Measurements from ENCODE around the gene TLR8.
"Not testable (repeated sequence)": the region's sequence is repeated elsewhere in the genome, so short reads cannot be mapped to it uniquely, and the experiment has no call there.

The TLR8 gene

GRCh38 chrX:12898073-12898472 is 8.3 kb upstream of the TLR8 start:
- no peak for DNase-seq

DNA sequence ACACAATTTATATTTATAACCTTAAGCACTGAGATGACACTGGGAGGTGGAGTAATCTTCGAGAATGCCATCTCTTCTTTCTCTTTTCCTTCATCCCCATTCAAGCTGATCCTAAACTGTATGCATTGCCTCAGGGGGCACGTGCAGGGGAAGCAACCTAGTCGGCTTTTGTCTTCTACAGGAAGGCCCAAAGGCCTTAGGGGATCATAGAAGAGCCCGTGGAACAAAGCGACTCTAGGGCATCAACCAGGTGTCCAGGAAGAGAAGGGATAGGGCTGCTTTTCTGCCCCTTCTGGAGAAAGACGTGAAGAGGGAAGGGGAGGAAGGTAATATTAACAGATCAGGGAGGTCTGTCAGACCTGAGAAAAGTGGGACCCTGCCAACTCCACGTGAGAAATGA is 6.9 kb upstream of the TLR8 start:
- DNase-seq = no peak

- peak; percentile 8 to 55 (median 40) for DNase-seq
These were observed 4.9 kb upstream of the TLR8 start for GRCh38 chrX:12901486-12901885.

- DNase-seq = no peak
These were observed 2.8 kb upstream of the TLR8 start for GRCh38 chrX:12903646-12904045.

- no peak for DNase-seq
These were observed 4.2 kb downstream of the TLR8 start for GRCh38 chrX:12910423-12911121.

GRCh38 chrX:12911122-12911470 is 4.7 kb downstream of the TLR8 start:
- DNase-seq = no peak

DNA sequence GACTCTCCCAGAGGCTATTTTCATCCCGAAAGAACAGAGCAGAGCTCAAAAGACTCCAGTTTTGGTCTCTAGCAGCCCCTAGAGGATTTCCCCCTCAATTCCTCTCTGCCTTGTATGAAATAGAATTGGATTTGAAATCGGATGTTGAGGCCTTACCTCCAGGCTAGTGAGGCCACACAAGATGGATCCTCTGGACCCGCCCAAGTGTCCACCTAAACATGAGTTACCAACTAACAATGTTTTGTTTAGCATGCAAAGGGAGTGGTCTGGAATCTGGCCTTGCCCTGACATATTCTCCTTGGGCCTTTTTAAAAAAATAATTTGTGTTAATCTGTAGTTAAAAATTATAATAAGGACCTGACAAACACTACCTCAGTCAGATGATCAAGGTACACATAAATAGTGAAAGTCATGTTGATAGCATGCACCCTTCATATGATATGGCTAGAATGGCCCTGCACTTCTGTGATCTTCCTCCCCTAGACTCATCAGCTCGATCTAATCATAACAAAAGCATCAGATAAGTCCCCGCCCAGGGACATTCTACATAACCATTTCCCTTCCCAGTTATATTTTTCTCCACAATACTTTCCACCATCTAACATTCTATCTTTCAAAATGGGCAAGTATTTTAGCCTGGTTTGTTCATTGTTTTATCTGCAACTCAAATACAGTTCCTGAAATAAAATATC is 6.5 kb downstream of the TLR8 start:
- no peak for DNase-seq

DNA sequence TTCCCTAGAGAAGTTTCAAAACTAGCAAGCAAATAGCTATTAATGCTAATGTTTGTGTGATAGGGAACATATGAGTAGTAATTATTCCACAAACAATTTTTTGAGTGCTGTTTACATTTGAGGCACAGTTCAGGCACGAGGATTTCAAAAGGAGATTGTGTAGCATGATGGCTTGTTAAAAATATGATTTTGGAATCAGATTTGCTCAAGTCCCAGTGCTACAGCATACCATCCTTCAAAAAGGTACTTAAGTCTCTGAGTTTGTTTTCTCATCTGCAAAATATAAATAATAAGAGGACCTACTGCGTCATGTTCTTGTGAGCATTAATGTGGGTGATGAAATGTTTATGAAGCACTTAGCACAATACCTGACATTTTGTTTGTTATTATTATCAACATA is 11.3 kb downstream of the TLR8 start:
- no peak for DNase-seq

GRCh38 chrX:12919051-12919450 is 12.6 kb downstream of the TLR8 start:
- DNase-seq = peak in 1 of 5 donors; percentile 6

- no peak for DNase-seq
These were observed 13.2 kb downstream of the TLR8 start for GRCh38 chrX:12919620-12920019.

GRCh38 chrX:12920990-12921389 is 14.6 kb downstream of the TLR8 start:
- no peak for DNase-seq

DNA sequence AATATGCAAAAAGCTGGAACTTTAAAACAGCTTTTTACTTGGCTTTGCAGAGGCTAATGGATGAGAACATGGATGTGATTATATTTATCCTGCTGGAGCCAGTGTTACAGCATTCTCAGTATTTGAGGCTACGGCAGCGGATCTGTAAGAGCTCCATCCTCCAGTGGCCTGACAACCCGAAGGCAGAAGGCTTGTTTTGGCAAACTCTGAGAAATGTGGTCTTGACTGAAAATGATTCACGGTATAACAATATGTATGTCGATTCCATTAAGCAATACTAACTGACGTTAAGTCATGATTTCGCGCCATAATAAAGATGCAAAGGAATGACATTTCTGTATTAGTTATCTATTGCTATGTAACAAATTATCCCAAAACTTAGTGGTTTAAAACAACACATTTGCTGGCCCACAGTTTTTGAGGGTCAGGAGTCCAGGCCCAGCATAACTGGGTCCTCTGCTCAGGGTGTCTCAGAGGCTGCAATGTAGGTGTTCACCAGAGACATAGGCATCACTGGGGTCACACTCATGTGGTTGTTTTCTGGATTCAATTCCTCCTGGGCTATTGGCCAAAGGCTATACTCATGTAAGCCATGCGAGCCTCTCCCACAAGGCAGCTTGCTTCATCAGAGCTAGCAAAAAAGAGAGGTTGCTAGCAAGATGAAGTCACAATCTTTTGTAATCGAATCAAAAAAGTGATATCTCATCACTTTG is 15.6 kb downstream of the TLR8 start:
- DNase-seq = no peak

DNA sequence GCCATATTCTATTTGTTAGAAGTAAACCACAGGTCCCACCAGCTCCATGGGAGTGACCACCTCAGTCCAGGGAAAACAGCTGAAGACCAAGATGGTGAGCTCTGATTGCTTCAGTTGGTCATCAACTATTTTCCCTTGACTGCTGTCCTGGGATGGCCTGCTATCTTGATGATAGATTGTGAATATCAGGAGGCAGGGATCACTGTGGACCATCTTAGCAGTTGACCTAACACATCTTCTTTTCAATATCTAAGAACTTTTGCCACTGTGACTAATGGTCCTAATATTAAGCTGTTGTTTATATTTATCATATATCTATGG is 16.1 kb downstream of the TLR8 start:
- no peak for DNase-seq

- DNase-seq = no peak
These were observed 23.3 kb downstream of the TLR8 start for GRCh38 chrX:12929701-12930100.

DNA sequence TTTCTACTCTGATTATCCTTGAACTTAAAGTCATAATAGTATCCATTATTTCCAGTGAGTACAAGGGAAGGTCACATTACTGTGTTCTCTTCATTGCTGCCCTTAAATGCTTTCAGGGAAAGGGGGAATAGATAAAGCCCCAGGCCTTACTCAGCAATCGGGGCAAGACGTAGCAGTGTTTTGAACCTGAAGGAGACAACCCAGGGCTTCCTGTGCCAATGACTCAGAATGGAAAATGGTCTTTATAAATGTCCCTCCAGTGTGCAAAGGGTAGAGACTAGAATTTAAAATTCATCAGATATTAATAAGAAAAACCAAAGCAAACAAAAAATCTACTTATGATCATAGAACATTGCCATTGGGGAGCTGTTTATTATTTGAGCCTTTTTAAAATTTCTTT is 23.7 kb downstream of the TLR8 start:
- no peak for DNase-seq

- DNase-seq = no peak
These were observed 25.8 kb downstream of the TLR8 start for GRCh38 chrX:12932244-12932643.

- no peak for DNase-seq
These were observed 28.4 kb downstream of the TLR8 start for GRCh38 chrX:12934850-12935249.

DNA sequence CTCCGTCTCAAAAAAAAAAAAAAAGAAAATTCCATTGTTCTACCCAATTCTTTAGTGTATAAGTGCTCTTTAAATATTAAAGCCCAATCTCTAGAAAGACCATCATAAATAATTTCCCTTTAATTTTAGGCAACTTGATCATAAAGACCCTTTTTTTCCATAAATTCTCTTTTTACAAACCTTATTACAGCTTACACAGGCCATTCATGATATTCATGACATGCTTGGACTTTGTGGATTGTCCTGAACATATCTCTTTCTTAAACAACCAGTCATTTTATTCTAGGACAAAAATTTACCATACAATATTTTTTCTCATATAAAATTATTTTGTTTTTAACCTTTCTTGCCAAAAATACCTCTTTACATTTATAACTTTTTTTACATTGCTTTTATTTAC is 30.5 kb downstream of the TLR8 start:
- no peak for DNase-seq

DNA sequence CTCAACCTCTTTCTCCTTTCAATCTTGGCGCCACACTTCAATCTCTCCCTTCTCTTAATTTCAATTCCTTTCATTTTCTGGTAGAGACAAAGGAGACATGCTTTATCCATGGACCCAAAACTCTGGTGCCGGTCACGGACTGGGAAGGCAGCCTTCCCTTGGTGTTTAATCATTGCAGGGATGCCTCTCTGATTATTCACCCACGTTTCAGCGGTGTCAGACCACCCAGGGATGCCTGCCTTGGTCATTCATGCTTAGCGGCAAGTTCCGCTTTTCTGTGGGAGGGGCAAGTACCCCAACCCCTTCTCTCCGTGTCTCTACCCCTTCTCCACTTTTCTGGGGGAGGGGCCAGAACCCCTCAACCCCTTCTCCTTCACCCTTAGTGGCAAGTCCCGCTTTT is 34.1 kb downstream of the TLR8 start:
- DNase-seq = not testable (repeated sequence)

GRCh38 chrX:12943592-12943991 is 37.2 kb downstream of the TLR8 start:
- not testable (repeated sequence) for DNase-seq

- not testable (repeated sequence) for DNase-seq
These were observed 38.0 kb downstream of the TLR8 start for GRCh38 chrX:12944452-12944851.

DNA sequence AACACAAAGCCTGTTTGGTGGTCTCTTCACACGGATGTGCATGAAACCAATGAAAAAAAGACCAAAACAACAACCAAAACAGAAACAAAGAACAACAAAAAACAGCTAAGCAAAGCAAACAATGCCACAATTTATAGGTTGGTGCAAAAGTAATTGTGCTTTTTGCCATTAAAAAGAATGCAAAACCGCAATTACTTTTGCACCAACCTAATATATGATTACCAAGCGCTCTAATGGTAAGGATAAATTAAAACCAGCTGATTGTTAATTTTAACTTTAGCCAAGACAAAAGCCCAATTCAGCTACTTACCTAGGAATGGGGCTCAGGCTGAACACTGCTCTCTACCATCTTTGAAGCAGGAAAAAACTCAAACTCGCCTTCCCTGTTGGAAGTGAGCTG is 39.1 kb downstream of the TLR8 start:
- no peak for DNase-seq

DNA sequence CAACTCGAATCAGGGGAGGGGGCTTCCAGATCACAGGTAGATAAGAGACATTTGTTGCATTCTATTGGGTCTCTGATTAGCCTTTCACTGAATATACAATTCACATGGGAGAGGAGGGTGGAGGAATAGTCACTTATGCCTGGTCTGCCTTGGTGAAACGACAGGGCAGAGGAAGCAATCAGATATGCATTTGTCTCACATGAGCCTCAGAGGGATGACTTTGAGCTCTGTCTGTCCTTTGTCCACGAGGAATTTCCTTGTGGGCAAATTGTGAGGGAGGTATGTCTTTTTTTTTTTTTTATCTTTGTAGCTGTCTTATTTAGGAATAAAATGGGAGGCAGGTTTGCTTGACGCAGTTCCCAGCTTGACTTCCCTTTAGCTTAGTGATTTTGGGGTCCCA is 40.0 kb downstream of the TLR8 start:
- no peak for DNase-seq

- peak; percentile 34 to 75 (median 63) for DNase-seq
These were observed 40.6 kb downstream of the TLR8 start for GRCh38 chrX:12946838-12947544.

All from T-helper 1 cell (primary cell).